Vagina (tissue), 2 donors: Measurements from ENCODE around the gene MRGPRF. TPM values are rescaled to one million over a fixed set of nuclear protein-coding genes. Genes with fewer than 3 reads are reported as not detected.

Source experiments
- DNase-seq, 2 donors: peaks; one replicate each; pipeline ENCODE4 v3.0.0-alpha.2; 2017; ENCODE audit errors: extremely low spot score in 2 of 2
- H3K27ac ChIP-seq: fragments of 200-600 bp; sonication (generic); one replicate; pipeline ENCODE4 v1.5.1; 2019
- H3K27me3 ChIP-seq: fragments of 200-600 bp; sonication (generic); one replicate; pipeline ENCODE4 v1.5.1; 2019
- H3K36me3 ChIP-seq, 2 donors: fragments of 200-600 bp; sonication (generic); one replicate each; pipeline ENCODE4 v1.5.1; 2017 to 2019
- H3K4me1 ChIP-seq: fragments of 200-600 bp; sonication (generic); one replicate; pipeline ENCODE4 v1.5.1; 2019
- H3K4me3 ChIP-seq, 2 donors: fragments of 200-600 bp; sonication (generic); 1 replicate in 1 of 2; 2 replicates in 1 of 2; pipeline ENCODE4 v1.5.1; 2016 to 2019
- H3K9me3 ChIP-seq: fragments of 200-600 bp; sonication (generic); one replicate; pipeline ENCODE4 v1.5.1; 2019
- POLR2A ChIP-seq, 2 donors: fragments of 450-650 bp; IDR thresholded peaks; one replicate each; pipeline ENCODE4 v1.6.1; 2017; ENCODE audit warnings: antibody characterized with exemption in 2 of 2, mild to moderate bottlenecking in 2 of 2, moderate library complexity in 2 of 2
- POLR2AphosphoS5 ChIP-seq, 2 donors: sonication (generic); formaldehyde crosslinking; IDR thresholded peaks; one replicate each; pipeline ENCODE4 v1.9.0; 2017; ENCODE audit warnings: antibody characterized with exemption in 2 of 2, mild to moderate bottlenecking in 2 of 2, low read depth in 1 of 2; ENCODE audit not compliant: insufficient read depth in 1 of 2
- intact Hi-C: fragments of 100-400 bp; cut with DNase I; formaldehyde crosslinking; loops from one replicate; pipeline ENCODE4 v1.15.1; 2023
- total RNA-seq: library from RNA; depleted of rRNA; stranded (reverse); fragments of >200 nt; gene quantifications from one replicate; pipeline ENCODE4 v1.2.3, GENCODE V29; 2016
- TF ChIP-seq, protein P1 (sequence below), 3 experiments: fragments of 450-650 bp in 2 of 3; fragments of 200-600 bp in 1 of 3; sonication (generic) in 1 of 3; IDR thresholded peaks; one replicate each; pipeline ENCODE4 v1.5.1; 2017 to 2019; ENCODE audit warnings: antibody characterized with exemption in 3 of 3, mild to moderate bottlenecking in 2 of 3, moderate library complexity in 2 of 3

Gene MRGPRF
- total RNA-seq, 1 donor from 2014 or later, result 84.5 TPM

DNA sequence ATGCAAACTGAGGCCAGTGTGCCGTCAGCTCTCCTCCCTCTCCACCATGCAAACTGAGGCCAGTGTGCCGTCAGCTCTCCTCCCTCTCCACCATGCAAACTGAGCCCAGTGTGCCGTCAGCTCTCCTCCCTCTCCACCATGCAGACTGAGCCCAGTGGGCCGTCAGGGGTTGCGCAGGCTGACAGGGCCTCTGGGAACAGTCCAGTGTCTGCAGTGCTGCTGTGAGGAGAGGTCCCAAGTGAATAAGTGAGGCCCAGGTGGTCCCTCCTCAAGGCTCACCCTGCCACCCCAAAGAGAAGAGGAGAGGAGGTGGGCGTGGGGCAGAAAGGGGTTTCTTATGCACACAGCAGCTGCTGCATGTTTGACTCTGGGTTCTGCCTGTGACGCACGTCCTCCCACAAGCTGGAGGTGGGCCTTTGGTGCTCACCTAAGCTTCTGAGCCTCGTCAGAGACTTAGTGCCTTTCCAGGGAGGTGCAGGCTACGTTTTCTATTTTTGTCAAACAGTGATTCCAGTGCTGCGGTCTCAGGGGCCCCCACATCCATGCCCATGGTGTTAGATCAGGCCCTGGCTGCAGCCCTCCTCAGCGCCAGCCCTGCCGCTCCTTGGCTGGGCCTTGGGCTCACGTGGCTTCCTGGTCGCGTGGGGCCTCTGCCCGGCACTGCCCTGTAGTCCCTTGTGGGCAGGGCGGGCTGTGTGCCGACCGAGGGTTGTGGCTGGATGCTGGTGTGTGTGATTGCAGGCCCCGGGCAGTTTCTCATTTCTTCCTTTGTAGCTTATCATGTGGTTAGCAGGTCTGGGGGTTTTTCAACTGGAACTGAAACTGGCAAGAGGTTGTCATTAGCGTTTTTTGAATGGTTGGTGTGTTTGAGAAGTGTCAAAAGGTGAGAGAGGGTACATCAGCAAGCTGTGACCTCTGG lies 42.8 kb upstream of the MRGPRF start:
- H3K9me3 ChIP-seq, result no peaks in the 10 kb centered on the region
- peaks cover 30% of the 10 kb centered on the region for H3K4me1 ChIP-seq
- no peak overlapping the region for H3K27ac ChIP-seq
- intact Hi-C loops, result no loop called here
- DNase-seq, result no peak
- no peaks in the 10 kb centered on the region for H3K27me3 ChIP-seq
- no peak overlapping the region for H3K4me3 ChIP-seq
- peaks cover 0 to 16% of the 10 kb centered on the region in 2 donors for H3K36me3 ChIP-seq
- no peak for TF ChIP-seq POLR2A (IDR thresholded peaks at IDR 0.05)
- no peak for TF ChIP-seq POLR2AphosphoS5 (IDR thresholded peaks at IDR 0.05; ENCODE audit: insufficient read depth in 1 of 2, low read depth in 1 of 2)

DNA sequence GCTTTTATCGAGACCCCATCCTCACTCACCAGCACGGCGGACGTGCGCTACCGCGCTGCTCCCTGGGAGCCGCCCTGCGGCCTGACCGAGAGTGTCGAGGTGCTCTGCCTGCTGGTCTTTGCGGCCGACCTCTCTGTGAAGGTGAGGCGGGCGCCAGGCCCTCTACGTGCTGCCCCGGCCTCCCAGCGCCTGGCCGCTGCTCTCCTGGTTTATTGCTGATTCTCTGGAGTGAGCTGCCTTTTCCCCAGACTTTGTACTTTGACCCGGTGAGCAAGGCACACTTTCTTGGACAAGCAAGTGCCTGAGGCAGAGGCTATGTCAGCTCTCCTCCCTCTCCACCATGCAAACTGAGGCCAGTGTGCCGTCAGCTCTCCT lies 42.2 kb upstream of the MRGPRF start:
- H3K27ac ChIP-seq, result no peak overlapping the region
- no peak overlapping the region for H3K4me3 ChIP-seq
- no peaks in the 10 kb centered on the region for H3K27me3 ChIP-seq
- H3K36me3 ChIP-seq, result peaks cover 0 to 16% of the 10 kb centered on the region in 2 donors
- intact Hi-C loops, result no loop called here
- no peaks in the 10 kb centered on the region for H3K9me3 ChIP-seq
- peaks cover 37% of the 10 kb centered on the region for H3K4me1 ChIP-seq
- TF ChIP-seq POLR2A (IDR thresholded peaks at IDR 0.05) (no peak), POLR2AphosphoS5 (IDR thresholded peaks at IDR 0.05; ENCODE audit: insufficient read depth in 1 of 2, low read depth in 1 of 2) (no peak)
- TF ChIP-seq, protein P1, sequence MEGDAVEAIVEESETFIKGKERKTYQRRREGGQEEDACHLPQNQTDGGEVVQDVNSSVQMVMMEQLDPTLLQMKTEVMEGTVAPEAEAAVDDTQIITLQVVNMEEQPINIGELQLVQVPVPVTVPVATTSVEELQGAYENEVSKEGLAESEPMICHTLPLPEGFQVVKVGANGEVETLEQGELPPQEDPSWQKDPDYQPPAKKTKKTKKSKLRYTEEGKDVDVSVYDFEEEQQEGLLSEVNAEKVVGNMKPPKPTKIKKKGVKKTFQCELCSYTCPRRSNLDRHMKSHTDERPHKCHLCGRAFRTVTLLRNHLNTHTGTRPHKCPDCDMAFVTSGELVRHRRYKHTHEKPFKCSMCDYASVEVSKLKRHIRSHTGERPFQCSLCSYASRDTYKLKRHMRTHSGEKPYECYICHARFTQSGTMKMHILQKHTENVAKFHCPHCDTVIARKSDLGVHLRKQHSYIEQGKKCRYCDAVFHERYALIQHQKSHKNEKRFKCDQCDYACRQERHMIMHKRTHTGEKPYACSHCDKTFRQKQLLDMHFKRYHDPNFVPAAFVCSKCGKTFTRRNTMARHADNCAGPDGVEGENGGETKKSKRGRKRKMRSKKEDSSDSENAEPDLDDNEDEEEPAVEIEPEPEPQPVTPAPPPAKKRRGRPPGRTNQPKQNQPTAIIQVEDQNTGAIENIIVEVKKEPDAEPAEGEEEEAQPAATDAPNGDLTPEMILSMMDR (IDR thresholded peaks at IDR 0.05), result no peak
- no peak for DNase-seq

DNA sequence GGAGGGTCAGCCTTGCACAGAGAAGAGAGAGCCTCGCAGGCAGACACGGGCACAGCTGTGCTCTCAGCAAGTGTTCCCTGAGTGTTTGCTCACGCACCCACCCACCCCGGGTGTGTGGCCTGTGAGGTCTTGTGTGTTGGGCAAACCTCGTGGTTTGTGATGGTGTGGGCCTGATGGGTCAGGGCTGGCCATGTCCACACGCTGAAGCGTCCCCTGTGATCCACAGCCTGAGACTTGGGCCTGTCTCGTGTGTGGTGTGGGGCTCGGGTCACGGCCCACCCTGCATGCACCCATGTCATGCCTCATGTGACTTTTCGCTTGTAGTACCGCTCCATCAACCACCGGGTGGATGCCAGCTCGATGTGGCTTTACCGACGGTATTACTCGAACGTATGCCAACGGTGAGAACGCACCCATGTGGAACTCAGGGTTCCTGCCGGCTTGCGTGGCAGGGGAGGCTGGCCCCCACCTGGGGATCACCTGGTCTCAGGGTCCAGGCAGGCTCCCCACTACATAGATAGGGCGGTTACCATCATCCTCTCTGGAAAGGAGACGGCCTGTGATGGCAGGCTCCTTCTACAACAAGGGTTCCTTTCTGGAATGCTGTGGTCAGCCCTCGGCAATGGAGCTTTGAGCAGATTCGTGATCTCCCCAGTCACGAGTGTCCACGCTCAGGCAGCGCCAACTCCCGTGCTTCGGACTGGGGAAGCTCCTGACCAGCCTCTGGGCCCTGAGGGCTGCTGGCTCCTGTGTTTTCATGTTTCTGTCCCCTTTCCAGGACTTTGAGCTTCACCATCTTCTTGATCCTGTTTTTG lies 41.6 kb upstream of the MRGPRF start:
- TF ChIP-seq, protein P1 (IDR thresholded peaks at IDR 0.05), result no peak
- TF ChIP-seq POLR2AphosphoS5 (IDR thresholded peaks at IDR 0.05; ENCODE audit: insufficient read depth in 1 of 2, low read depth in 1 of 2), result no peak
- TF ChIP-seq POLR2A (IDR thresholded peaks at IDR 0.05), result no peak
- H3K4me1 ChIP-seq, result peaks cover 43% of the 10 kb centered on the region
- DNase-seq, result no peak
- no peaks in the 10 kb centered on the region for H3K27me3 ChIP-seq
- no peak overlapping the region for H3K4me3 ChIP-seq
- peaks cover 0 to 16% of the 10 kb centered on the region in 2 donors for H3K36me3 ChIP-seq
- no peak overlapping the region for H3K27ac ChIP-seq
- H3K9me3 ChIP-seq, result no peaks in the 10 kb centered on the region
- intact Hi-C loops, result no loop called here

DNA sequence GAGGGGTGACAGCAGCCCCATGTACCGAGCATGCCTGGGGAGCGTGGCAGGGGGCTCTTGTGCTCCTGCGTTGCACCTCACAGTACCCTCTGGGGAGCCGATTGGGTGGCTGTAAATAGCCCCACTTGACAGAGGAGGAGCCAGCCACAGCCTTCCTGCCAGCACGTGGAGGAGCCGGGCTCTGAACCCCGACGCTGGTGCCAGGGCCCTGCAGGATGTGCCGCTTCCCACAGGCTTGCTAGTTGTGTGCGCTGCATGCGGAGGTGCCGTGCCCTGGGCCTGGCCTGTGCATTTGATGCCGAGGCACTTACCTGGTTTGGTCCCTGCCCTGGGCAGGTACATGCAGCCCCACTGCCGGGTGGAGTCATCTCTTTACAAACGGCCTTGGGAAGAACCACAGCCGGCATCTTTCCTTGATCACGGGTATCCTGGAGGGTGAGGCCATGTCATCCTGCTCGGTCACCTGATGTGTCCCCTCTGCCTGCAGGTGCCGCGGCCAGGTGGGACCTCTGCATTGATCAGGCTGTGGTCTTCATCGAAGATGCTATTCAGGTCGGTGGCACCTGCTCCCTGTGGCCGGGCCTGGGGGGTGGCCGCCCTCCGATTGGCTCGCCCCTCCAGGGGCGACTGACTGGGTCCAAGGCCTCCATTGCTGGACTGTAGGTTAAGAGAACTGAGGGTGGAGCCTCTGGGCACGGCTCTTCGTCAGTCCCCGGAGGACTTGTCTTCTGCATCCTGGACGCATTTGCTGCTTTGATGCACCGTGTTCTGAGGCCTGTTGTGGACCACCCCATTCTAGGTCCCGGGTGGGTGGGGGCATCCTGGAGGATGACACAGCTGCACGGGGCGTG lies 40.7 kb upstream of the MRGPRF start:
- no peak overlapping the region for H3K27ac ChIP-seq
- H3K36me3 ChIP-seq, result peaks cover 0 to 16% of the 10 kb centered on the region in 2 donors
- H3K9me3 ChIP-seq, result no peaks in the 10 kb centered on the region
- H3K27me3 ChIP-seq, result no peaks in the 10 kb centered on the region
- no peak for TF ChIP-seq POLR2A (IDR thresholded peaks at IDR 0.05)
- intact Hi-C loops, result no loop called here
- peaks cover 49% of the 10 kb centered on the region for H3K4me1 ChIP-seq
- H3K4me3 ChIP-seq, result peak overlapping the region in 1 of 2 donors; percentile 2
- DNase-seq, result no peak

DNA sequence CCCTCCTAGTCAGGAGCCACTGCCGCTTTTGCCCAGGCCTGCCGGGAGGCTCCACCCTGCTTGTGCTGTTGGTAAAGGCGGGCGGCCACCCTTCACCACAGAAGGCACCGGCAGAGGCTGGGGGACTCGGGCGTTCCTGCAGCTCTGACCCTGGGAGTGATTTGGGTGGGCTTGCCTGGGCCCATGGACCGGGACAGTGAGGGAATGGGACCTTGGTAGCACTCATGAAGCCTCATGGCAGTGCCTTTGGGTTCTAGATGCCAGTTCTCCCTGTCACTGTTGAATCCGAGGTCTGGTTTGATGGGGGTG lies 40.1 kb upstream of the MRGPRF start:
- H3K27ac ChIP-seq, result peak overlapping the region; percentile 97
- H3K4me3 ChIP-seq, result peak overlapping the region in 1 of 2 donors; percentile 2
- intact Hi-C loops, result no loop called here
- TF ChIP-seq POLR2AphosphoS5 (IDR thresholded peaks at IDR 0.05; ENCODE audit: insufficient read depth in 1 of 2, low read depth in 1 of 2) (no peak), POLR2A (IDR thresholded peaks at IDR 0.05) (no peak)
- TF ChIP-seq, protein P1 (IDR thresholded peaks at IDR 0.05), result no peak
- H3K4me1 ChIP-seq, result peaks cover 52% of the 10 kb centered on the region
- peaks cover 0 to 13% of the 10 kb centered on the region in 2 donors for H3K36me3 ChIP-seq
- no peaks in the 10 kb centered on the region for H3K9me3 ChIP-seq
- H3K27me3 ChIP-seq, result no peaks in the 10 kb centered on the region
- no peak for DNase-seq
